OCI-LY3 (cell line): Measurements from ENCODE around the gene TLR9.

ENCODE experiments used
- H2AFZ ChIP-seq: fragments of 200-600, 300-600 bp; shearing (Covaris generic); 2 replicates; pipeline ENCODE4 v1.6.0; 2014; ENCODE audit warnings: antibody characterized with exemption, low read depth, low read length
- H3K27ac ChIP-seq: fragments of 200-600, 300-600 bp; sonication (generic); 2 replicates; pipeline ENCODE4 v1.5.1; 2014; ENCODE audit warnings: mild to moderate bottlenecking, low read length, moderate library complexity, mixed read lengths
- H3K27me3 ChIP-seq: fragments of 200-600, 300-600 bp; sonication (generic); 2 replicates; pipeline ENCODE4 v1.6.1; 2014; ENCODE audit warnings: low read depth, low read length, mixed read lengths
- H3K36me3 ChIP-seq: fragments of 200-600, 300-600 bp; sonication (generic); replicated peaks from 2 replicates; pipeline ENCODE3; 2014; ENCODE audit warnings: low read depth, low read length, mixed read lengths
- H3K4me1 ChIP-seq: fragments of 300-600, 200-600 bp; sonication (generic); 2 replicates; pipeline ENCODE4 v1.6.1; 2014; ENCODE audit warnings: low read length, mixed read lengths
- H3K4me2 ChIP-seq: fragments of 200-600, 300-600 bp; sonication (generic); 2 replicates; pipeline ENCODE4 v1.6.1; 2014; ENCODE audit warnings: low read length, mixed read lengths
- H3K4me3 ChIP-seq: fragments of 300-600, 200-600 bp; sonication (generic); 2 replicates; pipeline ENCODE4 v1.5.1; 2014; ENCODE audit warnings: antibody characterized with exemption, mild to moderate bottlenecking, low read length, moderate library complexity
- H3K79me2 ChIP-seq: fragments of 300-600, 200-600 bp; shearing (Covaris generic); 2 replicates; pipeline ENCODE4 v1.6.1; 2014; ENCODE audit warnings: mild to moderate bottlenecking, low read length, mixed read lengths
- H3K9ac ChIP-seq: fragments of 300-600, 200-600 bp; shearing (Covaris generic); 2 replicates; pipeline ENCODE4 v1.6.0; 2014; ENCODE audit warnings: mild to moderate bottlenecking, low read length, moderate library complexity
- H3K9me3 ChIP-seq: fragments of 200-600, 300-600 bp; shearing (Covaris generic); 2 replicates; pipeline ENCODE4 v1.6.1; 2014; ENCODE audit warnings: low read length, mixed read lengths; ENCODE audit not compliant: insufficient read depth
- H4K20me1 ChIP-seq: fragments of 200-600, 300-600 bp; sonication (generic); 2 replicates; pipeline ENCODE4 v1.6.1; 2016; ENCODE audit warnings: low read length, mixed read lengths; ENCODE audit not compliant: insufficient read depth
- EZH2phosphoT487 ChIP-seq: fragments of 200-600 bp; shearing (Covaris generic); IDR thresholded peaks from 2 replicates; pipeline ENCODE4 v1.6.1; 2018; ENCODE audit warnings: antibody characterized with exemption, mixed run types, low read depth
- TF ChIP-seq, protein P1 (sequence below): fragments of 200-600, 300-600 bp; sonication (generic); IDR thresholded peaks from 2 replicates; pipeline ENCODE4 v1.5.1; 2014; ENCODE audit warnings: antibody characterized with exemption, low read length, low read depth

The TLR9 gene

DNA sequence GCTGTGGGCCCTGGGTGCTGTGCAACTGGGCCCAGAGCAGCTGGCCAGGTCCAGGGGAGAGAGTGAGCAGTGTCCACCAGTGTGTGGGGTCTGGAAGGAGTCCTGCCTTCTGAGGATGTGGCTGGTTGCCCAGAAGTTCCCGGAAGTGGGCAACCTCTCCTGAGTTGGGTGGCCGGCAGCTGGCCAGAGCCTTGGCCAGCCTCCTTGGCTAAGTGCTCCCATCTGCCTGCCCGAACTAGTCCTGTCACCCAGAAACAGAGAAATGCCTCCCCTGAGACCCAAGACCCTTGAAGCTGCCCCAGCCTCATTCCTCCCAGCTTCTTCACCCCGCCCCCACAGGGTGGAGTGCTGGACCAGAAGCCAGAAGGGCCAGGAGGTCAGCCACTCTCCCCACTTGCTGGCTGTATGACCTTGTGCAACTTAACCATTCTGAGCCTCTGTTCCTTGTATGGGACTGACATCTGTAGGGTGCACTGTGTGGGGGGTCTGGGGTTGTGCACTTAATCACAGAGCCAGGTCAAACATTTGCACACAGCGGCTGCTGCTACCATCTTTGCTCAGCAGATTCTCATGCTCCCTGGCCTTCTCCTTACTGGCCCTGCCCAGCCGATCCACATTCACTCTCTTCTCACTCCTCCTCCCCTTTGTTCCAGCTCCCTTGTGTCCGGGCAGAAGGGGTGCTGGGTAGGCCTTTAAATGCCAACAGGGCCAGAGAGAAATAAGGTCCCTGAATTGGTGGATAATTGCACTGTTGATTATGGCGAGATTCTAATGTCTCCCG is 35.0 kb downstream of the TLR9 start:
- Histone ChIP-seq H3K9me3 (no peaks in the 10 kb centered on the region), H3K36me3 (no peaks in the 10 kb centered on the region), H3K4me1 (0 out of 2 replicates have a peak, but pooled peaks cover 2% of the 10 kb centered on the region), H4K20me1 (no peaks in the 10 kb centered on the region), H2AFZ (no peak overlapping the region), H3K4me3 (no peak overlapping the region), H3K79me2 (no peaks in the 10 kb centered on the region), H3K9ac (no peak overlapping the region), H3K4me2 (no peak overlapping the region), H3K27ac (no peak overlapping the region), H3K27me3 (no peaks in the 10 kb centered on the region)
- TF ChIP-seq, protein P1, sequence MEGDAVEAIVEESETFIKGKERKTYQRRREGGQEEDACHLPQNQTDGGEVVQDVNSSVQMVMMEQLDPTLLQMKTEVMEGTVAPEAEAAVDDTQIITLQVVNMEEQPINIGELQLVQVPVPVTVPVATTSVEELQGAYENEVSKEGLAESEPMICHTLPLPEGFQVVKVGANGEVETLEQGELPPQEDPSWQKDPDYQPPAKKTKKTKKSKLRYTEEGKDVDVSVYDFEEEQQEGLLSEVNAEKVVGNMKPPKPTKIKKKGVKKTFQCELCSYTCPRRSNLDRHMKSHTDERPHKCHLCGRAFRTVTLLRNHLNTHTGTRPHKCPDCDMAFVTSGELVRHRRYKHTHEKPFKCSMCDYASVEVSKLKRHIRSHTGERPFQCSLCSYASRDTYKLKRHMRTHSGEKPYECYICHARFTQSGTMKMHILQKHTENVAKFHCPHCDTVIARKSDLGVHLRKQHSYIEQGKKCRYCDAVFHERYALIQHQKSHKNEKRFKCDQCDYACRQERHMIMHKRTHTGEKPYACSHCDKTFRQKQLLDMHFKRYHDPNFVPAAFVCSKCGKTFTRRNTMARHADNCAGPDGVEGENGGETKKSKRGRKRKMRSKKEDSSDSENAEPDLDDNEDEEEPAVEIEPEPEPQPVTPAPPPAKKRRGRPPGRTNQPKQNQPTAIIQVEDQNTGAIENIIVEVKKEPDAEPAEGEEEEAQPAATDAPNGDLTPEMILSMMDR = no peak
- no peak for TF ChIP-seq EZH2phosphoT487

DNA sequence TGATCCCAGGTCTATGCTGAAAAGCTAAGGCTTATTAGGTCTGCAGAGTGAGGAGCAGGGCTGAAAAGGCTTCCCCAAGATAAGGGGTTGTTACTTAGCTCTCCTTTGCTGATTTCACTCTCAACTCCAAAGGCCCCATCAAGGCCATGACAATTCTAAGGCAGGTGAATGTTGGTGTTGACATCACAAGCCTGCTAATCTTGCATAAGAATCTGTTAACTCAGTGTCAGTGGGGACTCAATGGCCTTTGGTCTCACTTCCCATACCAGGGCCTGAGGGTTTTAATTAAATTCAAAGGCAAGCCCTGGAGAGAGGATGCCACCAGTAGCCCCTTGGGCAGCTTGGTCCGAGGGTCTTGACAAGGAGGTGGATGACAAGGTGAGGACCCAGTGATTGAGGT is 36.9 kb downstream of the TLR9 start:
- Histone ChIP-seq H3K27me3 (no peaks in the 10 kb centered on the region), H3K79me2 (no peaks in the 10 kb centered on the region), H2AFZ (no peak overlapping the region), H3K9me3 (no peaks in the 10 kb centered on the region), H3K27ac (no peak overlapping the region), H3K4me2 (no peak overlapping the region), H3K36me3 (no peaks in the 10 kb centered on the region), H3K4me1 (0 out of 2 replicates have a peak, but pooled peaks cover 2% of the 10 kb centered on the region), H4K20me1 (no peaks in the 10 kb centered on the region), H3K4me3 (no peak overlapping the region), H3K9ac (no peak overlapping the region)
- no peak for TF ChIP-seq EZH2phosphoT487
- TF ChIP-seq, protein P1 = no peak

DNA sequence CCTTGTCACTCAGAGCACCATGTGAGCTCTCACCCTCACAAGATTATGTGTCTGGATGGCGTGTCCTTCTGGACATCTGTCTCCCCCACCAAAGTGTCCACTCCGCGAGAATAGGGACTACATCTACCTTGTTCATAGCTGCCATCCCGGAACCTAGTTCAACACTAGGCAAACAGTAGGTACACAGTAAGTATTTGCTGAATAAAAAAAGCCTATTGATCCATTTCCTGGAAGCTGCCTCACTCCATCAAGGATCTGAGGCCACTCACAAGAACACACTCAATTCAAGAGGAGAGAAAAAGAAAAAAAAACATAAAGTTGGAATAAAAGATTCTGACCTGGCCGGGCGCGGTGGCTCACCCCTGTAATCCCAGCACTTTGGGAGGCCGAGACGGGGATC is 38.7 kb downstream of the TLR9 start:
- Histone ChIP-seq H3K9me3 (no peaks in the 10 kb centered on the region), H3K79me2 (no peaks in the 10 kb centered on the region), H3K4me2 (no peak overlapping the region), H3K27me3 (no peaks in the 10 kb centered on the region), H3K27ac (no peak overlapping the region), H3K4me3 (no peak overlapping the region), H3K9ac (no peak overlapping the region), H3K4me1 (0 out of 2 replicates have a peak, but pooled peaks cover 2% of the 10 kb centered on the region), H4K20me1 (no peaks in the 10 kb centered on the region), H3K36me3 (no peaks in the 10 kb centered on the region), H2AFZ (no peak overlapping the region)
- no peak for TF ChIP-seq EZH2phosphoT487
- TF ChIP-seq, protein P1 = no peak

DNA sequence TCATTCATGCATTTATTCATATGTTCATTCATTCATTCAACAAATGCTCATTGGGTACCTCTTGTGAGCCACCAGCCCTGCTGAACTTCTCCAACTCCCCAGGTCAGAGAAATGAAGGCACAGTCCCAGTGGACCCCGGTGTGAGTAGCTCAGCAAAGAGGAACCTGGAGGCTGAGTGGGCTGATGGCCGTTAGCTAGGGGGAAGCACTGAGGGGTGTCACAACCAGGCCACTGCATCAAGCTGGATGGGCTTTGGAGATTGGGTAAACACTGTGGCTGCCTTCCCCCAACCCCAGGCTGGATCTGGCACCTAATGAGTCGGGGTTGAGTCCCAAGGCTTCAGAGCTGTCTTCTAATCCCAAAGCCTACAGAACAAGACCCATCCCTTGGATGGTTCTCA is 39.6 kb downstream of the TLR9 start:
- Histone ChIP-seq H3K9ac (no peak overlapping the region), H3K9me3 (no peaks in the 10 kb centered on the region), H4K20me1 (no peaks in the 10 kb centered on the region), H3K4me2 (no peak overlapping the region), H3K4me3 (no peak overlapping the region), H2AFZ (no peak overlapping the region), H3K27me3 (no peaks in the 10 kb centered on the region), H3K27ac (no peak overlapping the region), H3K4me1 (0 out of 2 replicates have a peak, but pooled peaks cover 2% of the 10 kb centered on the region), H3K79me2 (no peaks in the 10 kb centered on the region), H3K36me3 (no peaks in the 10 kb centered on the region)
- no peak for TF ChIP-seq EZH2phosphoT487
